Karpas-422 (cell line): Measurements from ENCODE around the gene ITPK1. TPM values are rescaled to one million over a fixed set of nuclear protein-coding genes. Genes with fewer than 3 reads are reported as not detected.

ENCODE experiments used
- DNase-seq: peaks from one replicate; pipeline ENCODE4 v3.0.0-alpha.2; 2015
- H2AFZ ChIP-seq: fragments of 200-600 bp; sonication (generic); 2 replicates; pipeline ENCODE4 v1.6.1; 2014; ENCODE audit warnings: antibody characterized with exemption, low read length, mixed read lengths
- H3K27ac ChIP-seq: fragments of 200-600 bp; sonication (generic); 2 replicates; pipeline ENCODE4 v1.5.1; 2014; ENCODE audit warnings: mild to moderate bottlenecking, low read length, moderate library complexity
- H3K27me3 ChIP-seq: fragments of 200-600 bp; sonication (generic); 2 replicates; pipeline ENCODE4 v1.6.1; 2014; ENCODE audit warnings: low read length, mixed read lengths
- H3K36me3 ChIP-seq: fragments of 200-600 bp; sonication (generic); 2 replicates; pipeline ENCODE4 v1.6.1; 2014; ENCODE audit warnings: low read length, mixed read lengths; ENCODE audit not compliant: insufficient read depth
- H3K4me1 ChIP-seq: fragments of 200-600 bp; sonication (generic); 2 replicates; pipeline ENCODE4 v1.6.1; 2014; ENCODE audit warnings: mild to moderate bottlenecking, low read length, mixed read lengths
- H3K4me2 ChIP-seq: fragments of 200-600 bp; sonication (generic); 2 replicates; pipeline ENCODE4 v1.6.1; 2014; ENCODE audit warnings: low read length, low read depth, mild to moderate bottlenecking; ENCODE audit not compliant: poor library complexity, severe bottlenecking
- H3K4me3 ChIP-seq: fragments of 200-600 bp; sonication (generic); 2 replicates; pipeline ENCODE4 v1.5.1; 2014; ENCODE audit warnings: mild to moderate bottlenecking, antibody characterized with exemption, low read length, mixed read lengths
- H3K79me2 ChIP-seq: fragments of 200-600 bp; sonication (generic); 2 replicates; pipeline ENCODE4 v1.6.1; 2014; ENCODE audit warnings: mild to moderate bottlenecking, low read length, mixed read lengths
- H3K9ac ChIP-seq: fragments of 200-600 bp; sonication (generic); 2 replicates; pipeline ENCODE4 v1.6.0; 2014; ENCODE audit warnings: low read length
- H3K9me2 ChIP-seq: fragments of 200-600 bp; sonication (generic), shearing (Covaris generic); replicated peaks from 2 replicates; pipeline ENCODE4 v1.6.0; 2014; ENCODE audit warnings: mild to moderate bottlenecking, low read length, moderate library complexity; ENCODE audit not compliant: insufficient read depth
- H3K9me3 ChIP-seq: fragments of 300-700, 200-600 bp; sonication (generic); 2 replicates; pipeline ENCODE4 v1.6.1; 2014; ENCODE audit warnings: low read length, mixed read lengths
- H4K20me1 ChIP-seq: fragments of 200-600 bp; sonication (generic); 2 replicates; pipeline ENCODE4 v1.6.1; 2014; ENCODE audit warnings: mild to moderate bottlenecking, antibody characterized with exemption, low read length, low read depth; ENCODE audit not compliant: insufficient read depth
- total RNA-seq: library from RNA; depleted of rRNA; stranded (reverse); fragments of >200 nt; shearing (Covaris generic); gene quantifications from 2 replicates; pipeline ENCODE4 v1.2.3, GENCODE V29; 2014; ENCODE audit warnings: low replicate concordance

The ITPK1 gene
- total RNA-seq, 1 experiment from 2014 or later: 6.3 TPM

GRCh38 chr14:93082576-93083001, 33.1 kb downstream of the ITPK1 start:
- Histone ChIP-seq H3K36me3 (no peaks in the 10 kb centered on the region), H3K4me3 (no peak overlapping the region), H3K27ac (no peak overlapping the region), H2AFZ (no peak overlapping the region), H3K4me2 (no peak overlapping the region), H3K27me3 (no peaks in the 10 kb centered on the region), H4K20me1 (peaks cover 64% of the 10 kb centered on the region), H3K79me2 (no peaks in the 10 kb centered on the region), H3K4me1 (no peaks in the 10 kb centered on the region), H3K9me2 (no peaks in the 10 kb centered on the region), H3K9ac (no peak overlapping the region), H3K9me3 (no peaks in the 10 kb centered on the region)
- no peak for DNase-seq

GRCh38 chr14:93081876-93082570, 33.7 kb downstream of the ITPK1 start:
- H3K36me3 ChIP-seq: no peaks in the 10 kb centered on the region
- no peak overlapping the region for H3K27ac ChIP-seq
- no peaks in the 10 kb centered on the region for H3K9me3 ChIP-seq
- no peak for DNase-seq
- no peaks in the 10 kb centered on the region for H3K9me2 ChIP-seq
- no peaks in the 10 kb centered on the region for H3K4me1 ChIP-seq
- peaks cover 63% of the 10 kb centered on the region for H4K20me1 ChIP-seq
- H2AFZ ChIP-seq: no peak overlapping the region
- no peak overlapping the region for H3K9ac ChIP-seq
- no peak overlapping the region for H3K4me3 ChIP-seq
- no peaks in the 10 kb centered on the region for H3K79me2 ChIP-seq
- H3K27me3 ChIP-seq: no peaks in the 10 kb centered on the region
- no peak overlapping the region for H3K4me2 ChIP-seq

- Histone ChIP-seq H3K36me3 (no peaks in the 10 kb centered on the region), H3K4me1 (no peaks in the 10 kb centered on the region), H3K4me2 (no peak overlapping the region), H3K9ac (no peak overlapping the region), H3K27ac (no peak overlapping the region), H3K27me3 (no peaks in the 10 kb centered on the region), H3K9me3 (no peaks in the 10 kb centered on the region), H3K79me2 (no peaks in the 10 kb centered on the region), H3K4me3 (no peak overlapping the region), H2AFZ (no peak overlapping the region), H3K9me2 (no peaks in the 10 kb centered on the region), H4K20me1 (peaks cover 64% of the 10 kb centered on the region)
- no peak for DNase-seq
These were observed 35.8 kb downstream of the ITPK1 start for GRCh38 chr14:93079865-93080403.

DNA sequence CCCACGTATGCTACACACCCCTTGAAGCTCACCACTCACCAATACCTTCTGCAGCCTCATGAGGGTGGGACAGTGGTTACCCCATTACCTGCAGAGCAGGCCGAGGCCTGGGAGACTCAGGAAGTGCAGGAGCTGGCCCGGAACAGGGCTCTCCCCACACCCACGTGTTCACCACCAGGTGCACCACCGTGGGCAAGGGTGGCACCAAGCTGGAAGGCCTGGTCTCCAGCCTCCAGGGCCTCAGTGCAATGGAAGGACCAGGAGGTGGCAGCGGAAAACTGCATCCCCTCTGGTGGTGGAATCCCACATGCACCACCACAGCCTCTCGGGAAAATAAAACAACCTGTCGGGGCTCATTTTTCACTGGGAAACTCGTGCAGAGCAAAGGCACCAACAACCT, 36.4 kb downstream of the ITPK1 start:
- no peak for DNase-seq
- no peak overlapping the region for H3K9ac ChIP-seq
- no peaks in the 10 kb centered on the region for H3K36me3 ChIP-seq
- H2AFZ ChIP-seq: no peak overlapping the region
- no peaks in the 10 kb centered on the region for H3K4me1 ChIP-seq
- no peak overlapping the region for H3K4me2 ChIP-seq
- no peaks in the 10 kb centered on the region for H3K27me3 ChIP-seq
- no peak overlapping the region for H3K4me3 ChIP-seq
- H3K27ac ChIP-seq: no peak overlapping the region
- no peaks in the 10 kb centered on the region for H3K9me2 ChIP-seq
- peaks cover 59% of the 10 kb centered on the region for H4K20me1 ChIP-seq
- H3K9me3 ChIP-seq: no peaks in the 10 kb centered on the region
- H3K79me2 ChIP-seq: no peaks in the 10 kb centered on the region

GRCh38 chr14:93078870-93079269, 36.9 kb downstream of the ITPK1 start:
- no peaks in the 10 kb centered on the region for H3K9me3 ChIP-seq
- H3K36me3 ChIP-seq: no peaks in the 10 kb centered on the region
- H3K79me2 ChIP-seq: no peaks in the 10 kb centered on the region
- no peaks in the 10 kb centered on the region for H3K9me2 ChIP-seq
- H4K20me1 ChIP-seq: peaks cover 54% of the 10 kb centered on the region
- DNase-seq: no peak
- H3K4me3 ChIP-seq: no peak overlapping the region
- H3K4me1 ChIP-seq: no peaks in the 10 kb centered on the region
- no peak overlapping the region for H3K9ac ChIP-seq
- no peak overlapping the region for H3K4me2 ChIP-seq
- H3K27me3 ChIP-seq: no peaks in the 10 kb centered on the region
- H2AFZ ChIP-seq: no peak overlapping the region
- H3K27ac ChIP-seq: no peak overlapping the region

GRCh38 chr14:93076755-93077154, 39.0 kb downstream of the ITPK1 start:
- H3K4me1 ChIP-seq: no peaks in the 10 kb centered on the region
- H4K20me1 ChIP-seq: peaks cover 45% of the 10 kb centered on the region
- H3K9ac ChIP-seq: no peak overlapping the region
- no peaks in the 10 kb centered on the region for H3K36me3 ChIP-seq
- H3K9me3 ChIP-seq: no peaks in the 10 kb centered on the region
- no peak for DNase-seq
- H3K27me3 ChIP-seq: no peaks in the 10 kb centered on the region
- H3K4me2 ChIP-seq: no peak overlapping the region
- no peak overlapping the region for H3K27ac ChIP-seq
- H2AFZ ChIP-seq: no peak overlapping the region
- no peak overlapping the region for H3K4me3 ChIP-seq
- no peaks in the 10 kb centered on the region for H3K79me2 ChIP-seq
- H3K9me2 ChIP-seq: no peaks in the 10 kb centered on the region

- Histone ChIP-seq H3K79me2 (no peaks in the 10 kb centered on the region), H3K27ac (no peak overlapping the region), H3K36me3 (no peaks in the 10 kb centered on the region), H3K9ac (no peak overlapping the region), H3K4me2 (no peak overlapping the region), H2AFZ (no peak overlapping the region), H3K27me3 (no peaks in the 10 kb centered on the region), H3K4me3 (no peak overlapping the region), H3K4me1 (no peaks in the 10 kb centered on the region), H4K20me1 (peaks cover 48% of the 10 kb centered on the region), H3K9me3 (no peaks in the 10 kb centered on the region), H3K9me2 (no peaks in the 10 kb centered on the region)
- no peak for DNase-seq
These were observed 39.8 kb downstream of the ITPK1 start for GRCh38 chr14:93075891-93076290.

GRCh38 chr14:93073910-93074769, 41.6 kb downstream of the ITPK1 start:
- Histone ChIP-seq H3K9me3 (no peaks in the 10 kb centered on the region), H3K79me2 (no peaks in the 10 kb centered on the region), H4K20me1 (peaks cover 55% of the 10 kb centered on the region), H3K4me2 (no peak overlapping the region), H3K4me3 (no peak overlapping the region), H3K27ac (no peak overlapping the region), H3K36me3 (no peaks in the 10 kb centered on the region), H3K27me3 (no peaks in the 10 kb centered on the region), H3K9me2 (no peaks in the 10 kb centered on the region), H3K9ac (no peak overlapping the region), H2AFZ (no peak overlapping the region), H3K4me1 (no peaks in the 10 kb centered on the region)
- no peak for DNase-seq
